ENCODE results near the gene PTAFR.
"Not testable (repeated sequence)": the region's sequence is repeated elsewhere in the genome, so short reads cannot be mapped to it uniquely, and the experiment has no call there.

PTAFR gene

GRCh38 chr1:28144203-28145135 lies 32.0 kb downstream of the PTAFR start:
- DNase-seq (ENCODE audit: low read depth in 2 of 2) = no peak

GRCh38 chr1:28143496-28144202 lies 32.8 kb downstream of the PTAFR start:
- no peak for DNase-seq (ENCODE audit: low read depth in 2 of 2)

DNA sequence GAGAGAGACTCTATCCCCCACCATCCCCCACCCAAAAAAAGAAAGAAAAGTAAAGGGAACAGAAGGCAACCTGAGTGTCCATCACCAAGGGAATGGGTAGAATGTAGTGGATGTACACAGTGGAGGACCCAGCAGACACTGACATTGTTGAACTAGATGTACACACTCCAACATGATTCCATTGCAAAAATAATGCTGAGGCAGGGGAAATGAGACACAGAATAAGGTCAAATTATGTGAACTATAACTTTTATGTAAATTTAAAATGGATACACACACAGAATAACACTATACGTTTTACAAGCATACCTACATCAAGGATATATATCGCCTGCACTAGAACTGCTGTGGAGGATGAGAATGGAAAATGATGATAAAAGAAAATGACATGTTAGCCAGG lies 34.8 kb downstream of the PTAFR start:
- DNase-seq (ENCODE audit: low read depth in 2 of 2) = no peak

GRCh38 chr1:28139866-28140265 lies 36.6 kb downstream of the PTAFR start:
- DNase-seq (ENCODE audit: low read depth in 2 of 2) = not testable (repeated sequence)

DNA sequence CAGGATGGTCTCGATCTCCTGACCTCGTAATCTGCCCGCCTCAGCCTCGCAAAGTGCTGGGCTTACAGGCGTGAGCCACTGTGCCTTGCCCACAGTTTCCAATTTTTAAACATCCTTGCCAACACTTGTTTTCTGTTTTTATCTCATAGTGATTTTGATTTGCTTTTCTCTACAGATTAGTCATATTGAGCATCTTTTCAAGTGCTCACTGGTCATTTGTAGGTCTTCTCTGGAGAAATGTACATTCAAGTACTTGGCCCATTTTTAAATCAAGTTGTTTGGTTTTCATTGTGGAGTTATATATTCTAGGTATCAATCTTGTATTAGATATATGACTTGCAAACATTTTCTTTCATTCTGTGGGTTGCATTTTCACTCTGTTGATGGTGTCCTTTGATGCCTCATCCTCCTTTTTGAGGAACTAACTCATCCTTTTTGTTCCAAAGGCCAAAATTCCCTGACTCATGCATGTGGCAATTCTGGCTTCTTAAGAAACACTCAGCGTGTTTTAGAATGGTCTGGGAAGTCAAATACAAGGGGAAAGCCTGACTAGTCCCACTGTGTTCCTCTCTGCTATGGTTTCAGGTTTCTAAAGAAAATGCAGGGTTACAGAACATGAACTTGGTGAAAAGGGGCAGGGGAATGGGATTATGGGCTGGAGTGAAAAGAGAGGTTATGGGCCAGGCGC lies 37.3 kb downstream of the PTAFR start:
- no peak for DNase-seq (ENCODE audit: low read depth in 2 of 2)

DNA sequence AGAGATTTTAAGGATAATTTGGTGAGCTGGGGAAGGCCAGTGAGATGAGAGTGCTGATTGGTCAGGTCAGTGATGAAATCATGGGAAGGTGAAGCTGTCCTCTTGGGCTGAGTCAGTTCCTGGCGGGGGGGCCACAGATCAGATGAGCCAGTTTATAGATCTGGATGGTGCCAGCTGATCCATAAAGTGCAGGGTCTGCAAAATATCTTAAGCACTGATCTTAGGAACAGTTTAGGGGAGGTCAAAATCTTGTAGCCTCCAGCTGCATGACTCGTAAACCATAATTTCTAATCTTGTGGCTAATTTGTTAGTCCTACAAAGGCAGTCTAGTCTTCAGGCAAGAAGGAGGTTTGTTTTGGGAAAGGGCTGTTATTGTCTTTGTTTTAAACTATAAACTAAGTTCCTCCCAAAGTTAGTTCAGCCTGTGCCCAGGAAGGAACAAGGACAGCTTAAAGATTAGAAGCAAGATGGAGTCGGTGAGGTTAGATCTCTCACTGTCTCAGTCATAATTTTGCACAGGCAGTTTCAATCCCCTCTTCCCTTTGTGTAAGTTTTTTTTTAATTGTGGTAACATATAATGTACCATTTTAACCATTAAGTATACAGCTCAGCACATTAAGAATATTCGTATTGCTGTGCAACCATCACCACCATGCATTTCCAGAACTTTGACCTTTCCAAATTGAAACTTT lies 39.4 kb downstream of the PTAFR start:
- DNase-seq (ENCODE audit: low read depth in 2 of 2) = no peak

DNA sequence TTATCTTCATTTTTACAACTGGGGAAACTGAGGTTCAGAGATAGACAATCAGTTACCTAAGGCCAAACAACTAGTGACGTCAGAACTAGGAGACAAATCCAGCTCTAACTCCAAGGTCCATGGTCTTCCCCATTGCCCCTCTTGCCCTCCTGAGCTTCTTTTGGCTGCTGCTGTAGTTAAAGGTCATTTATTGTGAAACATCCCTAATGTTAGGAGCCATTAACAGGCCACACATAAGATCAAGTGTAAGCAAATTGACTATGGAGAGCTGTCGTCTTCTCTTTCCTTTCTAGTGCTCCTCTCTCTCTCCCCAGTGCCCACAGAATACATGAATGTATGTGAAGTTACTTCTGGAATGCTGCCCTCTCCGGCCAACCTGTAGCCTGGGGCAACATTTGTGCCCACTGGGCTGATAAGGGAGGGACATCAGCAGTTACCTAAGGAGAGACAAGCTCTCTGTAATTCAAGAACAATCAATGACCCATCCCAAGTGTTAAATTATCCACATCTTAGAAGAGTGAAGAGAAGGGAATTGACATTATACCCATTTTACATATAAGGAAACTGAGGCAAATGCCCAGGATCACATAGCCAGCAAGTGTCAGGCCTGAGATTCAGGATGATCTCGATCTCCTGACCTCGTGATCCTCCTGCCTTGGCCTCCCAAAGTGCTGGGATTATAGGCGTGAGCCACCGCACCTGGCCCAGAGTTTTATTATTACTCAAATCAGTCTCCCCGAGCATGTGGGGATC lies 40.1 kb downstream of the PTAFR start:
- DNase-seq (ENCODE audit: low read depth in 2 of 2) = no peak

DNA sequence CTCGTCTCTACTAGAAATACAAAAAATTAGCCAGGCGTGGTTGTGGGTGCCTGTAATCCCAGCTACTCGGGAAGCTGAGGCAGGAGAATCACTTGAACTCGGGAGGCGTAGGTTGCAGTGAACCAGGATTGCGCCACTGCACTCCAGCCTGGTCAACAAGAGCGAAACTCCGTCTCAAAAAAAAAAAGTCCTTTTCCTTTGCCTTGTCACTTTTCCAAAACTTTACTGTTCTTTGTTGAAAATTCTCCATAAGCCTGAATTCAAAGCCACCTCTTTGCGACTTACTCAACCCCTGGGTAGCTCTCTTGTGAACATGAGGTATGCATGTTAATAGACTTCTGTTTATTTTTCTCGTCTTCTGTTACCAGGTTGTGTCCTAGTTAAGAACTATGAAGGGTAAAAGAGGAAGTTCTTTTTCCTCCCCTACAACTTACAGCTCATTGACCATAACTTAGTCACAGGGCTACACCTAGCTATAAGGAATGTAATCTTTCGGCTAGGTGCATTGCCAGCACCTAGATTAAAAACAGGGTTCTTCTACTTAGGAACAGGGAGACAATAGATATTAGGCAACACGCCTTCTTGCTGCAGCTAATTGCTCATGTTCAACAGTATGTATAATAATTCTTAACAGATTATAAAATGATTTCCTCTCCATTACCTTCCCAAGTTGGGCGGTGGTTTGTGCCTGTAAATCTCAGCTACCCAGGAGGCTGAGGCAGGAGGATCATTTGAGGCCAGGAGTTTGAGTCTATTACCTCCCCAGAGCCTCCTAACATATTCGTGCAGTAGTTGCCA lies 40.9 kb downstream of the PTAFR start:
- no peak for DNase-seq (ENCODE audit: low read depth in 2 of 2)

DNA sequence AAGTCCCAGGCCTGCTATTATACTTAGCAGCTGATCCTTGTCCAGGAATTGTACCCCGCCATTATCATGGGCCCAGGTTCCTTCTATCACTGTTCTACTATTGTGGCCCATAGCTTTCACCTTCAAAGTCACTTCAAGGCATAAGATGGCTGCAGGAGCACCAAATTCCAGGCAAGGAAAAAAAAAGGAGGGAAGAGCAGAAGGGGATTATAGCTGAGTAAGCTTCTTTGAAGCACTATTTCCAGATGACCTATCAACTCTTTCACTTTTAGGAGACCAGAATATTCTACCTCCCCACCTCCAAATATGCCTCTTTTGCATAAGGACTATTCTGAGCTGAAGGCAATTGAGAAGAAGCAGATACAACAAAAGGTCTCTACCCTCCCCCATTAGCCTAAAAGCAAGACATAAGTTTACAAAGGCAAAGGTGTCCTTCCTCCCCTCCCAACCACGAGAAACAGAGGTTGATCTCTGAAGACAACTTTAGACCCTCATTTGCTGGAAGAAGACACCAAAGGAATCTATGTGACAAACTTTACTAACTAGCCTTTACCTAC lies 41.8 kb downstream of the PTAFR start:
- DNase-seq (ENCODE audit: low read depth in 2 of 2) = no peak

GRCh38 chr1:28132171-28133167 lies 44.0 kb downstream of the PTAFR start:
- no peak for DNase-seq (ENCODE audit: low read depth in 2 of 2)

- no peak for DNase-seq (ENCODE audit: low read depth in 2 of 2)
These were observed 45.6 kb downstream of the PTAFR start for GRCh38 chr1:28130901-28131300.

- DNase-seq (ENCODE audit: low read depth in 2 of 2) = no peak
These were observed 47.3 kb downstream of the PTAFR start for GRCh38 chr1:28129150-28129549.

- no peak for DNase-seq (ENCODE audit: low read depth in 2 of 2)
These were observed 48.8 kb downstream of the PTAFR start for GRCh38 chr1:28127617-28128257.

- DNase-seq (ENCODE audit: low read depth in 2 of 2) = no peak
These were observed 49.6 kb downstream of the PTAFR start for GRCh38 chr1:28126783-28127490.

GRCh38 chr1:28126212-28126611 lies 50.3 kb downstream of the PTAFR start:
- DNase-seq (ENCODE audit: low read depth in 2 of 2) = no peak

DNA sequence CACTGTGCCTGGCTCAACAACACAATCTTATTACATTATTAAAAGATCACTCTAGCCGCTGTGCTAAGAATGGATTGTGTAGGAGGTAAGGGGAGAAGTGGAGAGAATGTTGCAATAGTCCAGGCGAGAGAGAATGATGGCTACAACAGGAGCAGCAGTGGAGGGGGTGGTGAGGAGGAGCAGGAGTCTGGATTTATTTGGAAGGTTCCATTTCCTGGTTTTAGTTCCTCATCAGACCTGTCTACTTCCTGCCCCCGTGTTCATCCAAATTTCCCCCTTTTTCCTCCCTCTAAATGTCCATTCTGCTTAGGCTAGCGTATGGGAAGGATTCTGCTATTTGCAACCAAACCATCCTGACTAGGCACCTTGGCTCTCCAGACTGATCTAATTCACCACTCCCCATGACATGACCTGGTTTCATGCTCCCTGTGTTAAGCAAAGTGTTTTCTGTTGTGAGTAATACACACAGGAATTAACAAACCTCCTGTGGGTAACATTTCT lies 53.0 kb downstream of the PTAFR start:
- peak in 1 of 2 experiments; percentile 21 for DNase-seq (ENCODE audit: low read depth in 2 of 2)

- no peak for DNase-seq (ENCODE audit: low read depth in 2 of 2)
These were observed 54.3 kb downstream of the PTAFR start for GRCh38 chr1:28122183-28122582.

Measured in fibroblast of skin of left biceps (primary cell).